IPS-20b (cell line): Measurements from ENCODE around the gene PCDHA1.
A peak's percentile ranks its signal among the peaks of the same experiment; 100 is the strongest.

Experiments used
- H3K27ac ChIP-seq: one replicate; pipeline ENCODE4 v1.5.1; 2013; ENCODE audit warnings: low read length
- H3K27me3 ChIP-seq: 2 replicates; pipeline ENCODE4 v1.6.1; 2013; ENCODE audit warnings: mild to moderate bottlenecking, low read length, inconsistent platforms; ENCODE audit not compliant: insufficient read depth
- H3K36me3 ChIP-seq: 2 replicates; pipeline ENCODE4 v1.6.1; 2013; ENCODE audit warnings: low read depth, mild to moderate bottlenecking, inconsistent platforms, low read length, moderate library complexity; ENCODE audit not compliant: insufficient read depth
- H3K4me1 ChIP-seq: 2 replicates; pipeline ENCODE4 v1.6.1; 2013; ENCODE audit warnings: mild to moderate bottlenecking, control low read depth, inconsistent platforms, low read length, moderate library complexity; ENCODE audit not compliant: insufficient read depth
- H3K4me3 ChIP-seq: 2 replicates; pipeline ENCODE4 v1.5.1; 2013; ENCODE audit warnings: mild to moderate bottlenecking, low read length, inconsistent platforms
- H3K9ac ChIP-seq: 2 replicates; pipeline ENCODE4 v1.6.1; 2013; ENCODE audit warnings: low read depth, mild to moderate bottlenecking, inconsistent platforms, low read length, moderate library complexity
- H3K9me3 ChIP-seq: 2 replicates; pipeline ENCODE4 v1.6.1; 2013; ENCODE audit warnings: mild to moderate bottlenecking, low read depth, low read length, inconsistent platforms; ENCODE audit not compliant: insufficient read depth

The PCDHA1 gene

GRCh38 chr5:141007791-141008190 is 221.9 kb downstream of the PCDHA1 start:
- Histone ChIP-seq H3K27ac (no peak overlapping the region), H3K36me3 (no peaks in the 10 kb centered on the region), H3K9me3 (no peaks in the 10 kb centered on the region), H3K4me3 (no peak overlapping the region), H3K4me1 (peaks cover 24% of the 10 kb centered on the region), H3K9ac (no peak overlapping the region), H3K27me3 (no peaks in the 10 kb centered on the region)

- Histone ChIP-seq H3K27me3 (no peaks in the 10 kb centered on the region), H3K4me1 (peaks cover under 1% of the 10 kb centered on the region; the same call in 1 of the 2 replicates), H3K9ac (no peak overlapping the region), H3K4me3 (no peak overlapping the region), H3K27ac (no peak overlapping the region), H3K9me3 (no peaks in the 10 kb centered on the region), H3K36me3 (no peaks in the 10 kb centered on the region)
These were observed 224.3 kb downstream of the PCDHA1 start for GRCh38 chr5:141010047-141010793.

- no peaks in the 10 kb centered on the region for H3K9me3 ChIP-seq
- no peaks in the 10 kb centered on the region for H3K4me1 ChIP-seq
- no peak overlapping the region for H3K27ac ChIP-seq
- H3K27me3 ChIP-seq = no peaks in the 10 kb centered on the region
- H3K4me3 ChIP-seq = no peak overlapping the region
- H3K36me3 ChIP-seq = no peaks in the 10 kb centered on the region
- H3K9ac ChIP-seq = no peak overlapping the region
These were observed 232.0 kb downstream of the PCDHA1 start for GRCh38 chr5:141017943-141018342.

- no peaks in the 10 kb centered on the region for H3K36me3 ChIP-seq
- H3K9me3 ChIP-seq = no peaks in the 10 kb centered on the region
- no peak overlapping the region for H3K27ac ChIP-seq
- H3K27me3 ChIP-seq = no peaks in the 10 kb centered on the region
- H3K4me3 ChIP-seq = no peak overlapping the region
- no peaks in the 10 kb centered on the region for H3K4me1 ChIP-seq
- H3K9ac ChIP-seq = no peak overlapping the region
These were observed 236.4 kb downstream of the PCDHA1 start for GRCh38 chr5:141022384-141022783.

DNA sequence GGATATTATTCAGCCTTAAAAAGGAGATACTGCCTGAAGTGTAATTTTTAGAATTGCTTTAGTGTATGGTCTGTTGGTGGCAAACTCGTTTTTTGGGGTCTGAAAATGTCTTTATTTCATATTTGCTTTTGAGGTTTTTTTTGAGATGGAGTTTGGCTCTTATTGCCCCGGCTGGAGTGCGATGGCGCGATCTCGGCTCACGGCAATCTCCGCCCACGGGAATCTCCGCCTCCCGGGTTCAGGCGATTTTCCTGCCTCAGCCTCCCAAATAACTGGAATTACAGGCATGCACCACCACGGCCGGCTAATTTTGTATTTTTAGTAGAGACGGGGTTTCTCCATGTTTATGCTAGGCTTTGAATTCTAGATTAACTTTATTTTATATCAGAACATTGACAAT is 245.1 kb downstream of the PCDHA1 start:
- no peaks in the 10 kb centered on the region for H3K4me1 ChIP-seq
- H3K27ac ChIP-seq = no peak overlapping the region
- no peaks in the 10 kb centered on the region for H3K9me3 ChIP-seq
- H3K27me3 ChIP-seq = no peaks in the 10 kb centered on the region
- H3K4me3 ChIP-seq = no peak overlapping the region
- H3K9ac ChIP-seq = no peak overlapping the region
- H3K36me3 ChIP-seq = no peaks in the 10 kb centered on the region

DNA sequence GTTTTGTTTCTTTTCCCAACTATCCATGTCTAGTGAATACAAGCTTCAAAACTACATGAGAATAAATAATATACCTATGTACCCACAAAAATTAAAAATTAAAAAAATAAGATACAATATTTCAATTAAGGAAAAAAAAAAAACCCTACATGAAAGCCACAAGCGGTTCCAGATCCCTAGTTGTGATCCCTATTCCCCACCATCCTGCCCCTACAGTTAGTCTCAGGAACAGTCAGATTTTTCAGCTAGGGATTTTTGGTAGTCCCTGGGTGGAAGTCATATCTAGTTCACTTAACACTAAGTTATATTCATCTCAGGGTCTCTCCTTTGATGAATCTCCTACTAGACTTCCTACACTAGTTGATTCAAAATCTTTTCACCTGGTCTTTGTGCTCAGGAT is 246.7 kb downstream of the PCDHA1 start:
- H3K36me3 ChIP-seq = no peaks in the 10 kb centered on the region
- H3K9me3 ChIP-seq = no peaks in the 10 kb centered on the region

GRCh38 chr5:141039061-141039460 is 253.1 kb downstream of the PCDHA1 start:
- H3K27me3 ChIP-seq = no peaks in the 10 kb centered on the region
- H3K4me3 ChIP-seq = peak overlapping the region; percentile 72; the same call in 1 of the 2 replicates
- peaks cover 14% of the 10 kb centered on the region for H3K4me1 ChIP-seq
- no peaks in the 10 kb centered on the region for H3K36me3 ChIP-seq
- no peak overlapping the region for H3K27ac ChIP-seq
- H3K9me3 ChIP-seq = no peaks in the 10 kb centered on the region; the same call in 1 of the 2 replicates
- H3K9ac ChIP-seq = 0 out of 2 replicates have a peak overlapping the region, but pooled peaks have one; percentile 79

More for the DNA sequence above, 246.7 kb downstream of the PCDHA1 start:
- Histone ChIP-seq H3K4me1 (no peaks in the 10 kb centered on the region), H3K4me3 (no peak overlapping the region), H3K27ac (no peak overlapping the region), H3K27me3 (no peaks in the 10 kb centered on the region), H3K9ac (no peak overlapping the region)

DNA sequence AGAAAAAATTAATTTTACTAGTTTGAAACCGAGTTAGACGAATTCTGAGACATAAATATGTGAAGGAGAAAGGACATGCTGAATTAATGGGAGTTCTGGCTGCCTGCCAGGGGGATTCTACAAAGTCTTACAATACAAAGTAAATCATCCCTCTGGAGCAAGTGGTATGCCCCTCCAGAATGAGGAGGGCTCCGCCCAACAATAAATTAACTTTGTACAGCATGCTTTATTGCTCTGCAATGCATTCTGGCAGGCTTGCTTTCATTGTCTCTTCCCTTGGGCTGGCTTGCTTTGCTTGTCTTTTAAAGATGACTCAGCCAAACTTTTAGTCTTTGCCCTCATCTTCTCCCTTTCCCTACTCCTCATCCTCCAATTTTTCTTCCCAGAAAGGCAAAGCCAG is 253.6 kb downstream of the PCDHA1 start:
- Histone ChIP-seq H3K4me1 (peaks cover 14% of the 10 kb centered on the region), H3K27me3 (no peaks in the 10 kb centered on the region), H3K9me3 (no peaks in the 10 kb centered on the region; the same call in 1 of the 2 replicates), H3K36me3 (no peaks in the 10 kb centered on the region), H3K9ac (peak overlapping the region; percentile 79; the same call in 1 of the 2 replicates), H3K27ac (no peak overlapping the region), H3K4me3 (peak overlapping the region; percentile 72)

GRCh38 chr5:141040093-141040770 is 254.3 kb downstream of the PCDHA1 start:
- peak overlapping the region; percentile 79 for H3K9ac ChIP-seq
- H3K9me3 ChIP-seq = no peaks in the 10 kb centered on the region; the same call in 1 of the 2 replicates
- no peaks in the 10 kb centered on the region; the same call in 1 of the 2 replicates for H3K27me3 ChIP-seq
- peak overlapping the region; percentile 6 for H3K27ac ChIP-seq
- peaks cover 14% of the 10 kb centered on the region for H3K4me1 ChIP-seq
- peak overlapping the region; percentile 72 for H3K4me3 ChIP-seq
- no peaks in the 10 kb centered on the region for H3K36me3 ChIP-seq

DNA sequence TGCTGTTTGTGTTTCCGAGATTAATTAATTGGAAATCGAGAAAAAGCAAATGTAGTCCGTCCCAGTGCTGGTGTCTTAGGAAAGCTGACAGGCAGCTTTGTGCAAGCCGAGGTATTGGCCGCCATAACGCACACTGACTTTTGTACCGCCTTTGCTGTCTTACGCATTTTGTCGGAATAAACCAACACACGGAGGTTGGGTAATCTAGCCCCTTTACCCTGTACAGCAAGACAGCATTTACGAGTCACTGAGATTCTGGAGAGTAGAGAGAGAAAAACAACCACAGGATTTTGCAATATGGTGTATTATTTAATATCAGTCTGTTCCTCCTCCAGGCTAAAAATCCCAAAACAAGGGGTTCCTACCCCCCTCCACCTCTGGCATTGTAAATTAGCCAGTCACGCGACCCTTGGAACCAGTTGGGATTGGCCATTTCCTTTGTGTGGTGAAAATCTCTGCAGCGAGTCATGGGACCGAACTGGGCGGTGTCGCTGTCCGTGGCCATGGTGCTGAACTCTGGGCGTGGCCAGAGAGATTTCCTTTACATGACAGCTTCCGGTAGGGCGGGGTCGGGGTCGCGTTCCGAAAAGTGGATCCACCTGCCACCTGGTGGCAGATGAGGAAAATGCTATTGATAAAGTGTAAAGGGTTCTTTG is 255.0 kb downstream of the PCDHA1 start:
- H3K27ac ChIP-seq = peak overlapping the region; percentile 6
- no peaks in the 10 kb centered on the region for H3K36me3 ChIP-seq
- peak overlapping the region; percentile 72 for H3K4me3 ChIP-seq
- no peaks in the 10 kb centered on the region; the same call in 1 of the 2 replicates for H3K27me3 ChIP-seq
- peak overlapping the region; percentile 79 for H3K9ac ChIP-seq
- H3K4me1 ChIP-seq = peaks cover 14% of the 10 kb centered on the region
- H3K9me3 ChIP-seq = no peaks in the 10 kb centered on the region; the same call in 1 of the 2 replicates

DNA sequence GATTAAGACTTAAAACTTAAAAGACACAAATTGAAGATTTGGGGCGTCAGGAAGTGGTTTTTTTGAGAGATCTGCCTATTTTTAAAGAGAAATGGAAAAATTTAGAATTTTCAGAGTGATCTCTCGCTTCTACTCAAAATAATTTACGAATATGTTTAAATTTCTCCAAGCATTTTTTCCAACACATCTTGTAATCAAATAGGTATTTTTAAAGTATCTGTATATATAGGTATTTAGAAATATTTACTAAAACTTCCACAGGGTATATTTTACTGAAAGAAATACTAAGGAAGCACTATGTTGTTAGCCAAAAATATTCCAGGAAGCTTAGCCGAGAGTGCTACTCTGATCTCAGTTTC is 255.5 kb downstream of the PCDHA1 start:
- Histone ChIP-seq H3K4me1 (peaks cover 14% of the 10 kb centered on the region), H3K27me3 (no peaks in the 10 kb centered on the region; the same call in 1 of the 2 replicates), H3K27ac (no peak overlapping the region), H3K4me3 (no peak overlapping the region), H3K36me3 (no peaks in the 10 kb centered on the region), H3K9ac (no peak overlapping the region), H3K9me3 (no peaks in the 10 kb centered on the region; the same call in 1 of the 2 replicates)
